ENCODE measurements around the gene TMEM151B. TPM values are rescaled to one million over a fixed set of nuclear protein-coding genes. Genes with fewer than 3 reads are reported as not detected.
A peak's percentile ranks its signal among the peaks of the same experiment; 100 is the strongest.

Gene TMEM151B
- total RNA-seq, 3 donors from 2014 or later (not counting 1 experiment from before 2014, with no cell fraction given), result not detected

- Histone ChIP-seq H3K4me3 (ENCODE audit: low read length) (no peak overlapping the region), H3K9me3 (ENCODE audit: control insufficient read depth, insufficient read depth, low read length) (no peaks in the 10 kb centered on the region), H3K36me3 (ENCODE audit: control insufficient read depth, insufficient read depth, low read length) (peaks cover 36% of the 10 kb centered on the region), H3K27ac (ENCODE audit: low read length) (peak overlapping the region; percentile 26), H3K4me1 (ENCODE audit: control insufficient read depth, insufficient read depth, low read length) (peaks cover 50% of the 10 kb centered on the region), H3K27me3 (ENCODE audit: control insufficient read depth, insufficient read depth, low read length) (no peaks in the 10 kb centered on the region)
- H3K27me3 Mint-ChIP-seq (ENCODE audit: low read depth in 2 of 2), result no peaks in the 10 kb centered on the region
- H3K4me1 Mint-ChIP-seq, result peaks cover 47 to 70% of the 10 kb centered on the region in 2 donors
- intact Hi-C loops (cut with micrococcal nuclease), result no loop called here
- H3K4me3 Mint-ChIP-seq, result peak overlapping the region; percentile 92
- DNase-seq (no peak), ATAC-seq (no peak)
- WGBS (ENCODE audit: insufficient coverage), result 95% methylated on average over 3 of the region's 3 CpGs
- no peaks in the 10 kb centered on the region for H3K9me3 Mint-ChIP-seq
- TF ChIP-seq, protein P1, sequence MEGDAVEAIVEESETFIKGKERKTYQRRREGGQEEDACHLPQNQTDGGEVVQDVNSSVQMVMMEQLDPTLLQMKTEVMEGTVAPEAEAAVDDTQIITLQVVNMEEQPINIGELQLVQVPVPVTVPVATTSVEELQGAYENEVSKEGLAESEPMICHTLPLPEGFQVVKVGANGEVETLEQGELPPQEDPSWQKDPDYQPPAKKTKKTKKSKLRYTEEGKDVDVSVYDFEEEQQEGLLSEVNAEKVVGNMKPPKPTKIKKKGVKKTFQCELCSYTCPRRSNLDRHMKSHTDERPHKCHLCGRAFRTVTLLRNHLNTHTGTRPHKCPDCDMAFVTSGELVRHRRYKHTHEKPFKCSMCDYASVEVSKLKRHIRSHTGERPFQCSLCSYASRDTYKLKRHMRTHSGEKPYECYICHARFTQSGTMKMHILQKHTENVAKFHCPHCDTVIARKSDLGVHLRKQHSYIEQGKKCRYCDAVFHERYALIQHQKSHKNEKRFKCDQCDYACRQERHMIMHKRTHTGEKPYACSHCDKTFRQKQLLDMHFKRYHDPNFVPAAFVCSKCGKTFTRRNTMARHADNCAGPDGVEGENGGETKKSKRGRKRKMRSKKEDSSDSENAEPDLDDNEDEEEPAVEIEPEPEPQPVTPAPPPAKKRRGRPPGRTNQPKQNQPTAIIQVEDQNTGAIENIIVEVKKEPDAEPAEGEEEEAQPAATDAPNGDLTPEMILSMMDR (IDR thresholded peaks at IDR 0.05), result no peak
- no peaks in the 10 kb centered on the region for H3K36me3 Mint-ChIP-seq
- H3K27ac Mint-ChIP-seq, result peak overlapping the region; percentile 89 to 97
Measured at GRCh38 chr6:44258921-44259320, 11.3 kb upstream of the TMEM151B start.

GRCh38 chr6:44260011-44260410, 10.2 kb upstream of the TMEM151B start:
- intact Hi-C loops (cut with micrococcal nuclease), result no loop called here
- H3K36me3 ChIP-seq (ENCODE audit: control insufficient read depth, insufficient read depth, low read length), result peaks cover 25% of the 10 kb centered on the region
- no peak overlapping the region for H3K4me3 Mint-ChIP-seq

GRCh38 chr6:44260451-44261297, 9.6 kb upstream of the TMEM151B start:
- no peak overlapping the region for H3K4me3 ChIP-seq (ENCODE audit: low read length)
- no peak for DNase-seq
- H3K27ac ChIP-seq (ENCODE audit: low read length), result peak overlapping the region; percentile 34
- H3K27me3 ChIP-seq (ENCODE audit: control insufficient read depth, insufficient read depth, low read length), result no peaks in the 10 kb centered on the region
- peak overlapping the region; percentile 0 to 6 for H3K27ac Mint-ChIP-seq
- H3K9me3 ChIP-seq (ENCODE audit: control insufficient read depth, insufficient read depth, low read length), result no peaks in the 10 kb centered on the region
- 89% methylated on average over 6 of the region's 6 CpGs for WGBS (ENCODE audit: insufficient coverage)
- no peaks in the 10 kb centered on the region for H3K27me3 Mint-ChIP-seq (ENCODE audit: low read depth in 2 of 2)
- ATAC-seq, result no peak
- TF ChIP-seq, protein P1 (IDR thresholded peaks at IDR 0.05), result no peak
- no peaks in the 10 kb centered on the region for H3K36me3 Mint-ChIP-seq
- no peaks in the 10 kb centered on the region for H3K9me3 Mint-ChIP-seq
- intact Hi-C loops (cut with micrococcal nuclease), result no loop called here
- H3K4me1 Mint-ChIP-seq, result peaks cover 45 to 67% of the 10 kb centered on the region in 2 donors
- peaks cover 23% of the 10 kb centered on the region for H3K36me3 ChIP-seq (ENCODE audit: control insufficient read depth, insufficient read depth, low read length)
- H3K4me1 ChIP-seq (ENCODE audit: control insufficient read depth, insufficient read depth, low read length), result peaks cover 62% of the 10 kb centered on the region
- H3K4me3 Mint-ChIP-seq, result no peak overlapping the region

More at GRCh38 chr6:44260011-44260410, 10.2 kb upstream of the TMEM151B start:
- H3K4me3 ChIP-seq (ENCODE audit: low read length), result no peak overlapping the region
- peak in 1 of 2 donors; percentile 7 for DNase-seq
- H3K9me3 Mint-ChIP-seq, result no peaks in the 10 kb centered on the region
- H3K4me1 Mint-ChIP-seq, result peaks cover 52 to 71% of the 10 kb centered on the region in 2 donors
- H3K27ac ChIP-seq (ENCODE audit: low read length), result peak overlapping the region; percentile 34
- WGBS (ENCODE audit: insufficient coverage), result 85% methylated on average over 8 of the region's 8 CpGs
- H3K36me3 Mint-ChIP-seq, result no peaks in the 10 kb centered on the region
- no peaks in the 10 kb centered on the region for H3K27me3 Mint-ChIP-seq (ENCODE audit: low read depth in 2 of 2)
- TF ChIP-seq, protein P1 (IDR thresholded peaks at IDR 0.05), result no peak
- peaks cover 60% of the 10 kb centered on the region for H3K4me1 ChIP-seq (ENCODE audit: control insufficient read depth, insufficient read depth, low read length)
- H3K27ac Mint-ChIP-seq, result no peak overlapping the region
- ATAC-seq, result no peak
- no peaks in the 10 kb centered on the region for H3K27me3 ChIP-seq (ENCODE audit: control insufficient read depth, insufficient read depth, low read length)
- no peaks in the 10 kb centered on the region for H3K9me3 ChIP-seq (ENCODE audit: control insufficient read depth, insufficient read depth, low read length)

Data from natural killer cell (primary cell).